PFSK-1 (cell line): Measurements from ENCODE around the gene C2.

Source experiments
- POLR2AphosphoS5 ChIP-seq: IDR thresholded peaks from 2 replicates; pipeline ENCODE4 v1.6.1; 2012; ENCODE audit warnings: low read depth, mild to moderate bottlenecking, control low read depth, low read length, moderate library complexity
- TAF1 ChIP-seq: IDR thresholded peaks from 2 replicates; pipeline ENCODE4 v1.6.1; 2012; ENCODE audit warnings: low read length, control low read depth, borderline replicate concordance; ENCODE audit not compliant: insufficient read depth
- TF ChIP-seq, protein P1 (sequence below), 2 experiments: IDR thresholded peaks; 2 replicates each; pipeline versions ENCODE4 v1.6.1 to v1.8.0; 2011 to 2012; ENCODE audit warnings: low read depth in 2 of 2, low read length in 2 of 2, control low read depth in 1 of 2, inconsistent platforms in 1 of 2, mild to moderate bottlenecking in 1 of 2, moderate library complexity in 1 of 2; ENCODE audit not compliant: insufficient read depth in 1 of 2

DNA sequence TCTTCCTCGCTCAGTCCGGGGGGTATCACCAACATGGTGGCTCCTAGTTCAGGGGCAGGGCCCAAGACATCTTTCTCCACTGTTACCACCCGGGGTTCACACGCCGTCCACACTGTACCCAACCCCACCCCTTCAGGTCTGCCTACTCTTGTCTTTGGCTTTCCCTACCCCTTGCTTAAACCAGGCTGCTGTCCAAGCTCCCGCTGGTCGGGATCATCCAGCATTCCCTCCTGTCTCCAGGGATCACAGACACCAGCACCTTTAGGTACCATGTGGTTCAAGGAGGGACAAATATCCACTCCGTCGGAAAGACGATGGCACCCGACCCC, 30.9 kb downstream of the C2 start:
- TF ChIP-seq TAF1, result no peak
- TF ChIP-seq POLR2AphosphoS5, result no peak
- TF ChIP-seq, protein P1, sequence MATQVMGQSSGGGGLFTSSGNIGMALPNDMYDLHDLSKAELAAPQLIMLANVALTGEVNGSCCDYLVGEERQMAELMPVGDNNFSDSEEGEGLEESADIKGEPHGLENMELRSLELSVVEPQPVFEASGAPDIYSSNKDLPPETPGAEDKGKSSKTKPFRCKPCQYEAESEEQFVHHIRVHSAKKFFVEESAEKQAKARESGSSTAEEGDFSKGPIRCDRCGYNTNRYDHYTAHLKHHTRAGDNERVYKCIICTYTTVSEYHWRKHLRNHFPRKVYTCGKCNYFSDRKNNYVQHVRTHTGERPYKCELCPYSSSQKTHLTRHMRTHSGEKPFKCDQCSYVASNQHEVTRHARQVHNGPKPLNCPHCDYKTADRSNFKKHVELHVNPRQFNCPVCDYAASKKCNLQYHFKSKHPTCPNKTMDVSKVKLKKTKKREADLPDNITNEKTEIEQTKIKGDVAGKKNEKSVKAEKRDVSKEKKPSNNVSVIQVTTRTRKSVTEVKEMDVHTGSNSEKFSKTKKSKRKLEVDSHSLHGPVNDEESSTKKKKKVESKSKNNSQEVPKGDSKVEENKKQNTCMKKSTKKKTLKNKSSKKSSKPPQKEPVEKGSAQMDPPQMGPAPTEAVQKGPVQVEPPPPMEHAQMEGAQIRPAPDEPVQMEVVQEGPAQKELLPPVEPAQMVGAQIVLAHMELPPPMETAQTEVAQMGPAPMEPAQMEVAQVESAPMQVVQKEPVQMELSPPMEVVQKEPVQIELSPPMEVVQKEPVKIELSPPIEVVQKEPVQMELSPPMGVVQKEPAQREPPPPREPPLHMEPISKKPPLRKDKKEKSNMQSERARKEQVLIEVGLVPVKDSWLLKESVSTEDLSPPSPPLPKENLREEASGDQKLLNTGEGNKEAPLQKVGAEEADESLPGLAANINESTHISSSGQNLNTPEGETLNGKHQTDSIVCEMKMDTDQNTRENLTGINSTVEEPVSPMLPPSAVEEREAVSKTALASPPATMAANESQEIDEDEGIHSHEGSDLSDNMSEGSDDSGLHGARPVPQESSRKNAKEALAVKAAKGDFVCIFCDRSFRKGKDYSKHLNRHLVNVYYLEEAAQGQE (IDR thresholded peaks at IDR 0.05; ENCODE audit: insufficient read depth in 1 of 2, low read depth in 2 of 2, low read length in 2 of 2), result no peak; a peak in 1 of 4 replicates
